COLO668 (cell line): ENCODE measurements around the gene KCNH5.

Experiments
- DNase-seq: peaks from one replicate; lab custom pipeline; 2025; ENCODE audit not compliant: unreplicated experiment; lab: John Stamatoyannopoulos, UW

KCNH5 gene

GRCh38 chr14:62994096-62994495 is 51.2 kb downstream of the KCNH5 start:
- DNase-seq = no peak

GRCh38 chr14:62988967-62989366 is 56.3 kb downstream of the KCNH5 start:
- no peak for DNase-seq

- no peak for DNase-seq
Observed at GRCh38 chr14:62983821-62984220, 61.4 kb downstream of the KCNH5 start.

- no peak for DNase-seq
Observed at GRCh38 chr14:62980693-62981092, 64.6 kb downstream of the KCNH5 start.

GRCh38 chr14:62957562-62957961 is 87.7 kb downstream of the KCNH5 start:
- DNase-seq = no peak

- DNase-seq = no peak
Observed at GRCh38 chr14:62956413-62956812, 88.8 kb downstream of the KCNH5 start.

- no peak for DNase-seq
Observed at GRCh38 chr14:62954165-62954564, 91.1 kb downstream of the KCNH5 start.

GRCh38 chr14:62952226-62952625 is 93.0 kb downstream of the KCNH5 start:
- DNase-seq = no peak

- DNase-seq = no peak
Observed at GRCh38 chr14:62947301-62947700, 98.0 kb downstream of the KCNH5 start.

GRCh38 chr14:62946221-62946620 is 99.0 kb downstream of the KCNH5 start:
- DNase-seq = no peak

GRCh38 chr14:62943202-62943601 is 102.1 kb downstream of the KCNH5 start:
- DNase-seq = no peak

- DNase-seq = peak; percentile 54
Observed at GRCh38 chr14:62939970-62940369, 105.3 kb downstream of the KCNH5 start.

- DNase-seq = no peak
Observed at GRCh38 chr14:62938778-62939177, 106.5 kb downstream of the KCNH5 start.

- no peak for DNase-seq
Observed at GRCh38 chr14:62934439-62934838, 110.8 kb downstream of the KCNH5 start.

- no peak for DNase-seq
Observed at GRCh38 chr14:62921466-62921865, 123.8 kb downstream of the KCNH5 start.

GRCh38 chr14:62916551-62916950 is 128.7 kb downstream of the KCNH5 start:
- DNase-seq = no peak

- no peak for DNase-seq
Observed at GRCh38 chr14:62914873-62915272, 130.4 kb downstream of the KCNH5 start.

- no peak for DNase-seq
Observed at GRCh38 chr14:62914025-62914424, 131.2 kb downstream of the KCNH5 start.

GRCh38 chr14:62908506-62908905 is 136.8 kb downstream of the KCNH5 start:
- no peak for DNase-seq

- no peak for DNase-seq
Observed at GRCh38 chr14:62905566-62905965, 139.7 kb downstream of the KCNH5 start.

GRCh38 chr14:62897771-62898170 is 147.5 kb downstream of the KCNH5 start:
- DNase-seq = no peak

- no peak for DNase-seq
Observed at GRCh38 chr14:62896932-62897456, 148.3 kb downstream of the KCNH5 start.

GRCh38 chr14:62894736-62895135 is 150.5 kb downstream of the KCNH5 start:
- no peak for DNase-seq

- no peak for DNase-seq
Observed at GRCh38 chr14:62889364-62889763, 155.9 kb downstream of the KCNH5 start.
